Measurements from ENCODE around the gene IL21R.
A peak's percentile ranks its signal among the peaks of the same experiment; 100 is the strongest.
"Not testable (repeated sequence)": the region's sequence is repeated elsewhere in the genome, so short reads cannot be mapped to it uniquely, and the experiment has no call there.

Gene IL21R

GRCh38 chr16:27446721-27447120 lies 44.7 kb downstream of the IL21R start:
- DNase-seq: peak; percentile 56

GRCh38 chr16:27447301-27447700 lies 45.3 kb downstream of the IL21R start:
- DNase-seq: no peak

- DNase-seq: no peak
Observed at GRCh38 chr16:27448532-27449433, 46.8 kb downstream of the IL21R start.

GRCh38 chr16:27449434-27450195 lies 47.6 kb downstream of the IL21R start:
- peak; percentile 67 for DNase-seq

- no peak for DNase-seq
Observed at GRCh38 chr16:27450196-27450549, 48.2 kb downstream of the IL21R start.

- no peak for DNase-seq
Observed at GRCh38 chr16:27452569-27453493, 50.9 kb downstream of the IL21R start.

GRCh38 chr16:27453494-27453825 lies 51.5 kb downstream of the IL21R start:
- DNase-seq: no peak

GRCh38 chr16:27455700-27456099 lies 53.7 kb downstream of the IL21R start:
- DNase-seq: no peak

- DNase-seq: not testable (repeated sequence)
Observed at GRCh38 chr16:27457605-27457900, 55.6 kb downstream of the IL21R start.

- no peak for DNase-seq
Observed at GRCh38 chr16:27458258-27458657, 56.3 kb downstream of the IL21R start.

GRCh38 chr16:27458987-27459688 lies 57.2 kb downstream of the IL21R start:
- DNase-seq: no peak

GRCh38 chr16:27460213-27460612 lies 58.2 kb downstream of the IL21R start:
- no peak for DNase-seq

- no peak for DNase-seq
Observed at GRCh38 chr16:27460663-27461482, 58.9 kb downstream of the IL21R start.

- no peak for DNase-seq
Observed at GRCh38 chr16:27461483-27462171, 59.7 kb downstream of the IL21R start.

GRCh38 chr16:27462200-27462845 lies 60.3 kb downstream of the IL21R start:
- no peak for DNase-seq

GRCh38 chr16:27462846-27463682 lies 61.1 kb downstream of the IL21R start:
- DNase-seq: no peak

- peak; percentile 41 for DNase-seq
Observed at GRCh38 chr16:27463741-27464591, 62.0 kb downstream of the IL21R start.

Measured in effector CD8-positive, alpha-beta T cell (primary cell).